Middle frontal gyrus (tissue), 1 donor: ENCODE data around the gene PSG2.
"Not testable (repeated sequence)": the region's sequence is repeated elsewhere in the genome, so short reads cannot be mapped to it uniquely, and the experiment has no call there.

Experiments used
- DNase-seq: peaks from one replicate; pipeline ENCODE4 v3.0.0-alpha.2; 2015; ENCODE audit warnings: low spot score; ENCODE audit errors: extremely low spot score

Gene PSG2

GRCh38 chr19:43078311-43078710 lies 4.2 kb downstream of the PSG2 start:
- DNase-seq = no peak

- DNase-seq = not testable (repeated sequence)
These were observed 4.6 kb downstream of the PSG2 start for GRCh38 chr19:43077881-43078280.

DNA sequence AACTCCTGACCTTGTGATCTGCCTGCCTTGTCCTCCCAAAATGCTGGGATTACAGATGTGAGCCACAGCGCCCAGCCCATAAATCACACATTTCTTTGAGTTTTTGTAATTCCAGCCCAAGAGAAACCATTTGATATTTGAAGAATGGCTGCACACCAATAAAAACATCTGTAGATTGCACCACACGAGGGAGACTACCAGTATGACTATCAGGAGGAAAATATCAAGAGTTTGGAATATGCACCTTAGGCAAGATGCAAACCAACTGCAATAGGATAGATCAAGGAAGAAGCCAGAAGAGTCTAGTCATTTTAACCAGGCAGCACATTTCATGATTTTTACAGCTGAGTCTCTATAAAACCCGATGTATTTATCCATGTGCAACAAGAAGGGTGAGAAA lies 20.1 kb downstream of the PSG2 start:
- not testable (repeated sequence) for DNase-seq

GRCh38 chr19:43061326-43061725 lies 21.2 kb downstream of the PSG2 start:
- DNase-seq = not testable (repeated sequence)

DNA sequence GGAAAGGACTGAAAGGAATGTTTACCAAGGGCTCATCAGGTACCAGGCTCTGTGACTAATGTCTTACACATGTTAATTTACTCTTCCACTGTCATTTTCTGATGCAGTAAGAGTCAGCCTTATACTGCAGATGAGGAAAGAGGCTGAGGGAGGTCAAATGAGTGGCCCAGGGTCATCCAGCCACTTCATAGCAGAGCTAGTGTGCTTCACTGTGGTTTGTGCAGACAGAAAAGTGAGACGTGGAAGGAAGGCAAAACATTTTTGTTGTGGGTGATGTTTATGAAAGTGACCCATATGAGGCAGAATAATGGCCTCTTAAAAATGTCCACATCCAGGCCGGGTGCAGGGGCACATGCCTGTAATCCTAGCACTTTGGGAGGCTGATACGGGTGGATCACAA lies 22.2 kb downstream of the PSG2 start:
- DNase-seq = not testable (repeated sequence)

DNA sequence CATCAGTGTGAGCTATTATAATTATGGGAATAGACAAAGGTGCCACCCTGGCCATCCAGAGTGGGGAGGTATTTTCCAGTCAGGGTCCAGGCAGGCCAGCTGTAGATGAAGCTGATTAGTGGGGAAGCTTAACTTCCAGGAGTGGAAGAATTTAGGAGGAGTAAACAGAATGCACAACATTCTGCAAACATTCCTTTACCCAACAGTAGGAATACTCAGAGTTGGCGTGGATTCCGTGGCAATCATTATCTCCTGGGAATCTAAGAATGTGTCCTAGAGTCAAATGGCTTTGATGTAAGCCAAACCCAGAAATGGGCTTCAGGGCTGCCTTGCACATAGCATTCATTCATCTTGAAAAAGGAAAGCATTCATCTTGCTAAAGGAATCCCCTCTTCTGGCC lies 23.0 kb downstream of the PSG2 start:
- not testable (repeated sequence) for DNase-seq

DNA sequence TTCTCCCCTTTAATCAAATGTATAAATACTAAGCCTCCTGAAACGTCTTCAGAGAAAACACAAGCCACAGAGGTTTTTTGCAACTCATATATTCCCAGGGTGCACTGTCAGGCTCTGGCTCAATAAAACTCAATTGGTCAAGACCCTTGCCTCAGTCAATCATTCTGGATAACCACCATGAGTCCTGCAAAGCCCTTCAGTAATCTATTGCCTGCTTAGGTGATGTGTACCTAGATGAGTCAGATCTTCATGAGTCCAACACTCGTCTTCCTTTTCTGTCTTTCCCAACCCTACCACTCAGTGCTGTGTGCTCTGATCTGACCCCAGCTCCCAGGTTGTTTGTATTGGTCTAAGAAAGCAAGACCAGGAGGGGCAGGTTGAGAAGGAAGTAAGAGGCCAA lies 24.1 kb downstream of the PSG2 start:
- not testable (repeated sequence) for DNase-seq

DNA sequence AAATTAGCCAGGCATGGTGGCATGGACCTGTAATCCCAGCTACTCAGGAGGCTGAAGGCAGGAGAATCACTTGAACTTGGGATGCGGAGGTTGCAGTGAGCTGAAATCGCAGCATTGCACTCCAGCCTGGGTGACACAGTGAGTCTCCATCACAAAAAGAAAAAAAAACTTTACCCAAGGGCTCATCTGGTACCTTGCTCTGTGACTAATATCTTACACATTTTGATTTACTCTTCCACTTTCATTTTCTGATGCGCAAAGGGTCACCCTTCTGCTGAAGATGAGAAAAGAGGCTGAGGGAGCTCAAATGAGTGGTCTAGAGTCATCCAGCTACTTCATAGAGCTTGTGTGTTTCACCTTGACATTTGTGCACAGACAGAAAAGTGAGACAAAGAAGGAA lies 34.5 kb downstream of the PSG2 start:
- not testable (repeated sequence) for DNase-seq

DNA sequence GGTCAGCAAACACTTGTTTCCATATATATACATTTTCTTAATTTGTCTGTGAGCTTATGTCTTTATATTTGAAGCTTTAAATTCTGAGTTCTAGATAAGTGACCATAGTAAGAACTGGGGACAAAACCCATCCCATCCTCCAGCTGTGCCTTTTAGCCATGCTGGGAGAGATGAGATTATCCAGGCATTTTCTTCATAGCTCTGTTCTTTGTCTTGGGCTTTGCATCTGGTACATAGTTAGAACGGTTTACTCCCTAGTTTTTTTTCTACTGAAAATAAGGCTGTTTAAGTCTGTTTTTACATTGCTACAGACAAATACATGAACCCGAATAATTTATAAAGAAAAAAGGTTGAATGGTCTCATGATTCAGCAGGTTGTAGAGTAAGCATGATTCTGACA lies 35.9 kb downstream of the PSG2 start:
- DNase-seq = not testable (repeated sequence)

DNA sequence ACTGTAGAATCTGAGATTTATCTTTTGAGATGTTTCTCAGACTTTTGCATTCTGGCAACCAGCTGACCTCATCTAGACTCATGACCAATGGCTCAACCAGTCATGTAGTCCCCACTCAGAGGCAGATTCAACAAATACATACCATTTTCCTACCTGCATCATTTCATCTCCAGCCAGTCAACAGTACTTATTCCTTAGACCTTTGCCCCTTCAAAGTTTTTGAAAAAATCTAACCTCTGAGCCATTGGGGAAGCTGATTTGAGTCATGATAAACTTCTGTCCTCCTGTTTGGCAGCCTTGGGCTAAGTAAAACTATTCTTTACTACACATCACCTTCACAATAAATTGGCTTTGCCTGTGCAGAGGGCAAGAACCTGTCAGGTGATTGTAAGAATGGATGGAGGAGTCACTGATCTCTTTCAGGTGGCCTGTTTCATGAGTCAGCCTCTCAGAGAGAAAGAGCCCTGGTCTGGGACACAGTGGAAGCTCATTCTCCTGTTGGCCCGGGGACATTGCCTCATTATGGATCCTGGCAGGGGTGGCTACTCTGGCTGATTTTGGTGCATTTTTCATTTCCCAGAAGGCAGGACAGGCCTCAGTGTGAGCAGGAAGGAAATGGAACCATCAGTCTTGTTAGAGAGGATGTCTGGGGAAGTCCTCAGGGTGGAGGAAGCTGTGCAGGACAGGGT lies 38.9 kb downstream of the PSG2 start:
- DNase-seq = not testable (repeated sequence)

- not testable (repeated sequence) for DNase-seq
These were observed 50.9 kb downstream of the PSG2 start for GRCh38 chr19:43031645-43032044.

- no peak for DNase-seq
These were observed 53.6 kb downstream of the PSG2 start for GRCh38 chr19:43028866-43029265.

DNA sequence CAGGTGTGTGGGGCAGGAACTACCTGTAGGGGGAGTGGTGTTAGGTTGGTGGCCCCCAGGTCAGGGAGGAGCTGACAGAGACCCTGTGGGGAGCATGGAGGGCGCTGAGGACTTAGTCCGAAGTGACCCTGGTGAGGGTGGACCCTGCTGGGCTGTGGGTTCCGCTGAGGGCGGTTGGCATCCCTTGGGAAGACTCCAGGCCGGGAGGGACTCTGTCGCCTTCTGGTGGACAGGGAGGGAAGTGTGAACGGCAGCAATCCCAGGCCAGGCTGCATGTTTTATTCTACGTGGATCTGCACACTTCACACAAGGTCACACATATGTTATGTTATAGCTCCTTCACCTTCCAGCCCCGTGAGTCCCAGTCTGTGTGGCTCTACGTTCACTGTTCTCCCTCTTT lies 54.5 kb downstream of the PSG2 start:
- not testable (repeated sequence) for DNase-seq

DNA sequence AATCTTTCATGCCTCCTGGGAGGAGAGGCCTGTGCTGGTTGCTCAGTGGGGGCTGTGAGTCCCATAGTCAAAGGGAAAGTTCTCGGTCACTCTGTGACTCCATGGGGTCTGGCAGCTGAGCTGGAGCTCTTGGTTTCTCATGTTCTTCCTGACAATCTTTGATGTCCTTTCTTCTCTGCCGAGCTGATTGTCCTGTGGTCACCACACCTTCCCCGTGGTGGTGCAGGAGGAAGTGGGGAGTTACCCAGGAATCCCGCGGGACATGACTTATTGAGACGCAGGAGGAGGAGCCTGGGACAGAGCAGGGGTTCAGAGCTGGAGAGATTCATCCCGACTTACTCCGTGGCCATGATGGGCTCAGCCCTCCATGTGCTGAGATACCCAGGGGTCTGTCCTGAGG lies 55.4 kb downstream of the PSG2 start:
- DNase-seq = not testable (repeated sequence)

GRCh38 chr19:43026369-43026768 lies 56.1 kb downstream of the PSG2 start, which contains the start of gene PSG11:
PSG11 (minus strand) TSS chr19:43026469; CDS start chr19:43026372, 97 bp downstream.
- DNase-seq = not testable (repeated sequence)

GRCh38 chr19:43022098-43022497 lies 60.4 kb downstream of the PSG2 start:
- not testable (repeated sequence) for DNase-seq

- not testable (repeated sequence) for DNase-seq
These were observed 60.9 kb downstream of the PSG2 start for GRCh38 chr19:43021629-43022028.

GRCh38 chr19:43019588-43019987 lies 62.9 kb downstream of the PSG2 start:
- not testable (repeated sequence) for DNase-seq
